ENCODE data around the gene SSH2.
A peak's percentile ranks its signal among the peaks of the same experiment; 100 is the strongest.
"Not testable (repeated sequence)": the region's sequence is repeated elsewhere in the genome, so short reads cannot be mapped to it uniquely, and the experiment has no call there.

The SSH2 gene

DNA sequence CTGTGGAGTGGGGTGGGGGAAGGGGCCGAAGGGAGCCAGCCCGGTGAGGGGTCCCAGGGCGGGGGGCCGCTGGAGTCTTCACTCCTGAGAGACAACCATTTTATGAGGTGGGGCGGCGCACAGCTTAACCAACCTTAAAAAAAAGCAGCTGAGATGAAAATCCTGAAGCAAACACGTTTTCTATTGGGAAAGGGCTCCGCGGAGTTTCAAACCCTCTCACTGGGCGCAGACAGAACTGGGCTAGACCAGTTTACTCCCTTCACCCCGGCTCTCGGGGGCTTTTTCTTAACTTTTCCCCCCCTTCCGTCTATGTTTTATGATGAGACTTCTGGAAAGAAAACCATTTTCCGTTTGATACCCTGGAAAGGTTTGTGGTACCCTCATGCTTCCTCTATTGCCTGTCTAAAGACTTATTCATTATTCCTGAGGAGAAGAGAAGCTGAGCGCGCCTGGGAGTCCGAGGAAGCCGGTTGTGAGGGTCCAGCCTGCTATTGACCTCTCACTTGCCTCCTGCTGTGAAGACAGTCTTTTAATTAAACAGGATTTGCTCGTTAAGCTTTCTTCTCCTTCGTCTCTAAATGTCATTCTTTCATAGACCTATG, 482 bp upstream of the SSH2 start:
- no peak for DNase-seq

DNA sequence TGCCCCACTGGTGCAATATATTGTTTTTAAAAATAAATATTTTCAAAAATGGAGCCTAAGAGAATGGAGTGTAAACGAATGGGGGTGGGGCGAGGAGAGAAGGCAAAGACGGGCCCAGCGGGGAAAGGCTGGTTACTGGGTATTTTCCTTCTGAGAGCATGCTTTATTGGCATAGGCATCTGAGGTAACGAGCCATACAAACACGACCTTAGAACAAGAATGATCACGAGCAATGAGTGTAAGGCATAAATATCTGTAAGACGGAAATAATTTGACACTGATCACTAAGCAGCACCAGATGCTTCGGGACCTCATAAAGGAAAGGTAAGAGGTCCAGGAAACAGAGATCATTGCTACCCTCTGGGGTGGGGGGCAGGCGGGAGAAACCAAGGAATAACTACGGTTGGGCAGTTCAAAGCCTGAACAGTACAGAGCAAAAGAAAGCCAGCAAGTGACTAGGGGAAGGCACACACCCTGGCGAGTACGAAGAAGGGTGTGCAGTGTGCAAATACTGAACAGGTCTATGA, 959 bp downstream of the SSH2 start:
- DNase-seq: peak; percentile 11

DNA sequence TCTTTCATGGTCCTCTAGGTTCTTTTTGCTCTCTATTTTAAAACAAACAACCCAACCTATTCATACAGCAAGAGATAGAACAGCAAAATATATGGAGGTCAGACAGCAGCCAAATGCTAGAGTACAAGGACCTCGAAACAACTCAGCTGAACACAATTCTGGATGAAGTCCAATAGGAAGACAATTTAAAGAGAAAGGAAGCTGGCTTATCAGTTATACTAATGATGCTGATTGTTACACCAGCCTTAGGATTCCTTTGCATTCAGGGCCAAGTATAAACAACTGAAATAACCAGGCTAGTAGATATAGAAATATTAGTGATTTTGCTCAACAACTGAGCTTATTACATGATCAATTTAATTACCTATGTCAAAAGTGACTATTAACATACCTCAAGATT, 2.5 kb downstream of the SSH2 start:
- DNase-seq: no peak

DNA sequence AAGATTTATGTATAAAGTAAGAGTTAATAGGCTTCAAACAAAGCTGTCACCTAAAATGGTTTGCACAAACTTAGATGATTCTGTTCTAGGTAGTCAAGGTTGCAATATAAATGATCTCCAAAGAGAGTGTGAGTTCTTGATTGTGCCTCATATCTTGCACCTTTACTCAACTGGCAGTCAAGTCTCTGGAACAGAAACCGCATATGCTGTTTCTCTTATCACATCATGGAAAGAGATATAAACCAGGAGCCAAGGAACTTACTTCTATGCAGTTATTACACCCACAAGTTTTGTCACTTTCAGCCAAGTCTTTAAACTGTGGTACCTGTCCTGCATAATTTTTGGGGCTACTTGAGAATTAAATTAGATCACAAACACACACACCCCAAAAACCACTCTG, 5.2 kb downstream of the SSH2 start:
- DNase-seq: no peak

DNA sequence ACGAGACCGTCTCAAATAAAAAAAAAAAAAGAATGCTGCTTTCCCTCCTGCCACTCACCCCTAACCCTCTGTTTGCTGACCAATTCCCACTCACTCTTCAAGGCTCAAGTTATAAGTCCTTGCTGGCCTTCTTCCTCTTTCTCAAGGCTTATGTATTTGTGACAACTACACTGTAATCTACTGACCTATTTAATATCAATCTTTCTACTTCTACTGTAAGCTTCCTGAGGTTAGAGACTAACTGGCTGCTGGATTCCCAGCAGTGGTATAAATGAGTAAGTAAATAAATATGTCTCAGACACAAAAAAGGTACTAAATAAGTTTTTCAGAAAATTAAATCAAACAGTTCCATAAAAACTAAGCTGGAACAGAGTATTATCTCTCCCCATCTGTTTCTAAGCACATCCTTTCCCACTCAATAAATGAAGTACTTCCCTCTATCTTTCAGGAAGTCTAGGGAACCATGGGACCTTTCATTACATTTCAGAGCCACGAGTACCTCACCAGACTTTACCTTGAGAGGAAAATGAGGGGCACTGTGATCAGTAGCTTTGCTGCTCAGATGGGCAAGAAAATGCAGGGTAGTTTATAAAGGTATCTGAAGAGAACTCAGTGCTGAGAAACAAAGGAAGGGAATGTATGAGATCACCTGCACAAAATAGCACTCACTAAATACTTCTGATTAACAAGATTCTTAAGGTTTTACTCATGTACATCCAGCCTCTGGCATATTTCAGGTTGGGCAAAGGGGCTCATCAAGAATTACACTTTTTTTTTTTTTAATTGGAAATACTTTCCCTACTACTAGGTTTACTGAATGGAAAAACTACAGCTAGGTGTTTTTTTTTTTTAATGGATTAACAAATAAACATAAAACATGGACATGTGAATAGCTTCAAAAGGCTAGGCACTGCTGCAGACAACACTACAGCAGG, 10.8 kb downstream of the SSH2 start:
- no peak for DNase-seq

DNA sequence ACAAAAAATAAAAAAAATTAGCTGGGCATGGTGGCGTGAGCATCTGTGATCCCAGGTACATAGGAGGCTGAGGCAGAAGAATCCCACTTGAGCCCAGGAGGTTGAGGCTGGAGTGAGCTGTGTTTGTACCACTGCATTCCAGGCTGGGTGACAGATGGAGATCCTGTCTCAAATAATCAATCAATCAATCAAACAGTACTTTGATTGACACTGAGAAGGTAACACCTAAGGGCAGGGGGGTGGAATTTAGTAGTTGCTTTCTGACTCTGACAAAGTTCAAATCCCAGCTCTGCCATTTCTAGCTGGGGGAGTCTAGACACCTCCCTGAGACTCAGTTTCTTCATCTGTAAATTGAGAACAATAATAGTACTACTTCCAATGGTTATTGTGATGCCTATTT, 12.0 kb downstream of the SSH2 start:
- DNase-seq: no peak

DNA sequence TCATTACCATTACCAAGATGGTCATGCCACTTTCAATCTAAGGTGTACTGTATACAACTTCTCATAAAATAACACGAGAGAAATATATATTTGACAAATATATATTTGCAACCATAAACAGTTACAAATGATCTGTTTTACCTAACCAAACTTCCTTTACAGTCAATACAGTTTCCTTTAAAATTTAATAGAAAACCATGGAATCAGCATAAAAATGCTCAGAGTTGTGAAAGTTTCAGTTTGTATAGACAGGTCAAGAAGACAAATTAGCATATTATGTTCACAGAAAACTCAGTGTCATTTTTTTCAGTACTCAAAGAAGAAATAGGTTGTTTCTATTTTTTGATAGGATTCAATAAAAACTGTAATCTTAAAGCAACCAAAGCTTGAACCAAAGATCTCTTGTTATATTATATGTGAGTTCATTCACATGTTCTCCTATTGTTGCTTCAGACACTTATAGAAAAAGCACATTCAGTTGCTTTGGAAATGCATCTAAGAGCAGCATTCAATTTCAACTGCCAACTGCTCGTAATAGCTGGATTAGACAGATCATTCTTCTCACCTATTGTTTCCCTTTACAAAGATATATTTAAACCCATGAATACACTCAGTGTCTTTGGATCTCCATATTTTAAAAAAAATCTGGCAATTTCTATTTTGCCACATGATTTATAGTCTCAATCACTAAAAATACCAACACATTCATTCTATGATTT, 15.1 kb downstream of the SSH2 start:
- no peak for DNase-seq

DNA sequence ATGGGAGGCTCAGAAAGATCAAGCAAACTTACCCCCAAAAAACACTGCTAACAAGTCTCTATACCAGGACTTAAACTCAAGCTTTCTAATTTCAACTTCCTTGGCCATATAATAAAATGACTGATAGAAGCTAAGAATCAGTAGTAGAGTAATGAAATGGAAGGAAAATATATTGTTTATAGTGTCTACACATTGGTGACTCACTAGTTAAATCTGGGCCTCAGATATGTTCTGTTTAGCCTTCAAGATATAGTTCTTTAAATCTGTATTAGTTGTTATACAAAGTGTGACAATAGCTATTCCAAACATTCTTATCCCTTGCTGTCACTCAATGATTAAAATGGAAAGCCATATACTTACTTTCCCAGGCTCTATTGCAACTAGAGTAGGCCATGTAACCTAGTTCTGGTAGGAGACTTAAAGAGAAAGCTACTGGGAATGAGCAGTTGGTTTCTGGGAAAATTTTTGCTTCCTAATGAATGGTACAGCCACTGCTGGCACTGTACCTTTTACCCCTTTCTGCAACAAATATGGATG, 18.3 kb downstream of the SSH2 start:
- DNase-seq: no peak

DNA sequence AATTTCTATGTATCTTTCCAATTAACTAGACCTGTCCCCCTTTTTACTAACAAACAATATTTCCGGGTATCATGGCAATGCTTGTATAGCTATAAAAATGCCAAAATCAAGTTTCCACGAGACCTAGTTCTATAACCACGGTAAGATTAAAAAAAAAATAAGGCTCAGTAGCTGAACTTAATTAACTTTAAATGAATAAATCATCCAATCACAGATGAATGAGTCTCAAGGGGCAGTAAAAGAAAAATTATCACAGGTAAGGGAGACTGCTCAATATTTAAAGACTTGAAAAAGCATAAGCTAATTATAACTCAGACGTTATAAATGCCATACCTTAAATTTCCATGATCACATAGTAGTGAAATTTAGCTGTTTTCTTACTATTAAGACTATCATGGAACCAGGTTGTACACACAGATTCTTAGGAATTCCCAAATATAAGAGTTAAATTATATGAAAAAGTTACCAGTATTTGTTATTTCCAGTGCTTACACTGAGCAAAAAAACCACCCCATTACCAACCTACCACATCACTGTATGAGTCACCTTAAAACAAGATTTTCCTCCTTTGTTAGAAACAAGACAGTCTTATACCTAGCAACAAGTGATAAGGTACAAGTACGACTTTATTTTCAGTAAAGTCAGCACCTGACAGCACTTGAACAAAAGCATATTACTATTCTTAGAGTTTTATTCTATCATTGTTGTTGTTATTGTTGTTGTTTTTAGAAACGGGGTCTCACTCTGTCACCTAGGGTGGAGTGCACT, 20.6 kb downstream of the SSH2 start:
- DNase-seq: no peak

DNA sequence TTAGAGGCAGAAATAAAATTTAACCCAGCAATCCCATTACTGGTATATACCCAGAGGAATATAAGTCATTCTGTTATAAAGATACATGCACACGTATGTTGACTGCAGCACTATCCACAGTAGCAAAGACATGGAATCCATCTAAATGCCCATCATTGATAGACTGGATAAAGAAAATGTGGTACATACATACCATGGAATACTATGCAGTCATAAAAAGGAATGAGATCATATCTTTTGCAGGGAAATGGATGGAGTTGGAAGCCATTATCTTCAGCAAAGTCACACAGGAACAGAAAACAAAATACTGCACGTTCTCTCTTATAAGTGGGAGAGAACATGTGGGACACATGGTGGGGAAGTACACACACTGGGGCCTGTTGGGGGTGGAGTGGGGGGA, 23.1 kb downstream of the SSH2 start:
- no peak for DNase-seq

DNA sequence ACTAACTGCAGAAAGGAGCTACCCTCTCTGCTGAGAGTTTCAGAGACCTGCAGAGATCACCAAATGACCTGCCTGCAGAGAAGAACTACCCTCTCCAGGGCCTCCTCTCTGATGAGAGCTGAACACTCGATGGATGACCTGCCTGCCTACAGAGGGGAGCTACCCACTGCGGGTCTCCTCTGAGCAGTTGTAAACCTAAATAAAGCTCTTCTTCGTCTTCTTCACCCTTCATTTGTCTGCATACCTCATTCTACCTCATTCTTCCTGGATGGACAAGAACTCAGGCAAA, 24.2 kb downstream of the SSH2 start:
- DNase-seq: no peak

DNA sequence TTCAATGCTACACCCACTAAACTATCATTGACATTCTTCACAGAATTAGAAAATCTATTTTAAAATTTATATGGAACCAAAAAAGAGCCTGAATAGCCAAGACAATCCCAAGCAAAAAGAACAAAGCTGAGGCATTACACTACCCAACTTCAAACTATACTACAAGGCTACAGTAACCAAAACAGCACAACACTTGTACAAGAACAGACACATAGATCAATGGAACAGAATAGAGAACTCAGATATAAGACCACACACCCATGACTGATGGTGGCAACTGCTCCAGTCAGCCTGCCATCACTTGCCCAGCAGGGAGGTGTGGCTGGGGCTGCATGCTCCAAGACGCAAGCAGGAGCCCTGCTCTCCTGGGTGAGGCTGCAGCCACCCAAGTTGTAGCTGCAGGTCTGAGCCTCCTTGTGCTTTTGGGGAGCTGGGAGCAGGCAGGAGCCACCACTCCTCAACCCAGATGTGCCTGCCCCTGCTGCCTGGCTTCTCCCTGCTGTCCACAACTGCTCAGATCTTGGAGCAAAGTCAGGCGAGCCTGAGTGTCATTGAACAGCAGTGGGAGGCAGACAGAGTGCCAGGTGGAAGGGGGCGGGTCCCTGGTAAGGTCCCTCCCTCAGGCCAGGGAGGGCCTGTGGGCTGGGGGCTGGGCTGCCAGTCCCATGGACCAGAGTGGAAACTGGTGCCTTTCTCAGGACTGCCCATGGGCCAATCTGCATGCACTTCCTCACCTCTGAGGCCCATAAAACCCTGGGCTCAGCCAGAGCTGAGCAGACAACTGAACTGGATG, 24.7 kb downstream of the SSH2 start:
- DNase-seq: no peak

DNA sequence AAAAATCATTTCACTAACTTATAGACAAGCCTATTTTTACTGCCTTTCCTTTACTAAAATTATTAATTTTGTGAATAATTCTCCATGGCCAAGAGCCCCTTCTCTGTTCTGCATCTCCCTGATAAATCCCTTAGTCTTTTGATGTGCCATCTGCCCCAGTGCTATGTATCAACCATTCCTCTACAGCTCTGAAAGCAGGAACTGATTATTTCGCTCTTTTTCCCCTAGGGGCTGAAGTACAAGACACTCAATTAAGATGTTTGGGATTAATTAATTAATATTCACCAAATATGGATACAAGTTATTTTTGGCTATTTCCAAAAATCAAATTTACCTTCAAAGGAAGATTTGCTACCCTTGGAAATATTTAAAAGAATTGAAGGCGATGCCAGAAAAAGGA, 26.6 kb downstream of the SSH2 start:
- DNase-seq: no peak

DNA sequence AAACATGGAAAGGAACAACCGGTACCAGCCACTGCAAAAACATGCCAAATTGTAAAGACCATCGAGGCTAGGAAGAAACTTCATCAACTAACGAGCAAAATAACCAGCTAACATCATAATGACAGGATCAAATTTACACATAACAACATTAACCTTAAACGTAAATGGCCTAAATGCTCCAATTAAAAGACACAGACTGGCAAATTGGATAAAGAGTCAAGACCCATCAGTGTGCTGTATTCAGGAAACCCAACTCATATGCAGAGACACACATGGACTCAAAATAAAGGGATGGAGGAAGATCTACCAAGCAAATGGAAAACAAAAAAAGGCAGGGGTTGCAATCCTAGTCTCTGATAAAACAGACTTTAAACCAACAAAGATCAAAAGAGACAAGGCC, 32.9 kb downstream of the SSH2 start:
- DNase-seq: not testable (repeated sequence)

DNA sequence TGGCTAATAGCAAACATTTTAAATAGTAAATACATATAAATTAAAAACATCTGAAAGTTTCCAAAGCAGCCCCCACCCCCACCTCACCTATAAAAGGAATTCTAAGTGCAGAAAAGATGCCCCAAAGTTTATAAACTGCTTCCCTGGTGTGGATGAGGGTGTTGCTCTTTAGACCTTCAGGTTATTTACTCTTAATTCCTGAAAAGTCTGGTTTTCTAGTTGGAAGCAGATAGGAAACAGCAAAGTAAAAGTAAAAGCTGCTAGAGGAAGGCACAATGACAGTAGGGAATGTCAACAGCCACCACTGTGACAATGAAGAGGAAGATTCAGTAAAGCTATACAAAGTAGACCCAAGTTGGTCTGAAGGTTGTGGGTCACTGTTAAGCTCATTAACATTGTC, 37.8 kb downstream of the SSH2 start:
- no peak for DNase-seq

DNA sequence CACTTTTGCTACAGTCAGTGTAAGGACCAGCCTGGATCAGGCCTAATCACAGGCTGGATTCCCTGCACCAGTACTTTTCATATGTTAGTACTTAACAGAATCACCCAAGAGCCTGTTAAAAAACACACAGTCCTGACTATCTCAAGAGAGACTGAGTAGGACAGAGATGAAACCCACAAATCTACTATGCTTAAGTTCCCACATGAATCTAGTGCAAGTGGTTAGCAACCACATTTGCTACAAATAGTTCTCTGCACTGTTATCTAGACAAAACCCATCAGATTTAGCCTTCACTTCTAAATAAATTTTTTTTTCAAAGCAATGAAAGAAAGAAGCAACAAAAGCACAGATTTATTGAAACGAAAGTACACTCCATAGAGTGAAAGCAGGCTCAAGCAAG, 38.9 kb downstream of the SSH2 start:
- DNase-seq: no peak

DNA sequence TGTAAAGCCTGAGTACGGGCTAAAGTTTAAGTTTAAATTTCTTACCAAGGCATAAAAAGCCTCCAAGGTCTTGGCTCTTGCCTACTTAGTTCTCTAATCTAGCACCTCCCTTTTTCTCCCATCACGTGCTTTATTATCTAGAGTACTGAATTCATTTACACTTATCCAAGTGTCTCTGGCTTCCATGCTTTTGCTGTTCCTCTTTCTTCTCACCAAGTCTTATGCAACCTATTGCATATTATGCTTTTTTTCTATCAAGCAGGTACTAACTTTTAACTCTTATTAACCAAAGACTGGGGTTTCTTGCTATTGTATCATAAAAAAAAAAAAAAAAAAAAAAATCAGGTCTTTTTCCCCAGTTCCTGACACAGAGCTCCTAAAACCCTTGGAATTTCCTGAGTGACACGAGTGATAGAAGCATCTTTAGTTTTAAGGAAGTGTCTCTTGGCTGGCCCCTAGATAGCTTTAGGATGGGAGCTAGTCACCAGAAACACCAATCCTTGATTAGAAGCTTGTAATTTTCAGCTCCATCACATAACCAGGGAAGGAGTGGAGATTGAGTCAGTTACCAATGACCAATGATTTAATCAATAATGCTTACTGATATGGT, 44.9 kb downstream of the SSH2 start:
- no peak for DNase-seq

DNA sequence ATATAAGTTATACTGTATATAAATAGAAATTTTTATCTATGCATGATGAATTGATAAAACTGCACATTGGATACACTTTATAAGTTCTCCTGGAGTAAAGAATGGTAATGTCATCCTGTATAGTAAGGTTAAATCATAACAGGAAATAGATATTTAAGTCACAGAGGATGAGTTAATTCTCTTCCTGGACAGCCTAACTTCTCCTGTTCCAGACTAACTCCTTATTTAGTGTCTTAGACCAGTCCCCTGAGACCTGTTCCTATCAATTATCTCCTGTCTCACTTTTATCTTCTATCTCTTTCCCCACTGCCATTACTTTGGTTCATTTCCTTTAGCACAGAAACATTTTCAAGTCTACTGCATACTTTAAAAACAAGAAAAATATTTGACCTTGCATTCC, 46.5 kb downstream of the SSH2 start:
- no peak for DNase-seq

DNA sequence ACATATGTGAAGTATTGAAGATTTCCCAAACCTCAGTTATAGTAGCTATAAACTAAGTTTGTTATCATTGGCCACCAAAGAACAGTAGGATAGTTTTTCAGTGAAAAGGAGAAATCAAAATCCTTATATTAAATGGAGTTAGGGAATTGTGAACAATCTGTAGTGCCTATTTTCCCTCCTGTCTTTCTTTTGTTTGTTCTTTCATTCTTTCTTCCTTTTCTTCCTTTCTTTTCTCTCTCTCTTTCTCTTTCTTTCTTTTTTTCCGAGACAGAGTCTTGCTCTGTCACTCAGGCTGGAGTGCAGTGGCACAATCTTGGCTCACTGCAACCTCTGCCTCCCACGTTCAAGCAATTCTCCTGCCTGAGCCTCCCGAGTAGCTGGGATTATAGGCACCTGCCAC, 48.8 kb downstream of the SSH2 start:
- DNase-seq: no peak

DNA sequence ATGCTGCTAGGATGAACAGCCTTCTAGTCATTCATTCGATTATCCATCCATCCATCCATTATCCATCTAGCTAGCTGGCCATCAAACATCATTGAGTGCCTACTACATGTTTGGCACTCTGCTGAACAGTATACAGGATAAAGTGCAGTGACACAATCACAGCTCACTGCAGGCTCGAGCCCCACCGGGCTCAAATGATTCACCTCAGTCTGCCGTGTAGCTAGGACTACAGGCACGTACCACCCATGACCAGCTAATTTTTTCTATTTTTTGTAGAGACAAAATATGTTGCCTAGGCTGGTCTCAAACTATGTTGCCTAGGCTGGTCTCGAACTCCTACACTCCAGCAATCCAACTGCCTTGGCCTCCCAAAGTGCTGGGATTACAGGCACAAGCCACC, 50.0 kb downstream of the SSH2 start:
- no peak for DNase-seq

DNA sequence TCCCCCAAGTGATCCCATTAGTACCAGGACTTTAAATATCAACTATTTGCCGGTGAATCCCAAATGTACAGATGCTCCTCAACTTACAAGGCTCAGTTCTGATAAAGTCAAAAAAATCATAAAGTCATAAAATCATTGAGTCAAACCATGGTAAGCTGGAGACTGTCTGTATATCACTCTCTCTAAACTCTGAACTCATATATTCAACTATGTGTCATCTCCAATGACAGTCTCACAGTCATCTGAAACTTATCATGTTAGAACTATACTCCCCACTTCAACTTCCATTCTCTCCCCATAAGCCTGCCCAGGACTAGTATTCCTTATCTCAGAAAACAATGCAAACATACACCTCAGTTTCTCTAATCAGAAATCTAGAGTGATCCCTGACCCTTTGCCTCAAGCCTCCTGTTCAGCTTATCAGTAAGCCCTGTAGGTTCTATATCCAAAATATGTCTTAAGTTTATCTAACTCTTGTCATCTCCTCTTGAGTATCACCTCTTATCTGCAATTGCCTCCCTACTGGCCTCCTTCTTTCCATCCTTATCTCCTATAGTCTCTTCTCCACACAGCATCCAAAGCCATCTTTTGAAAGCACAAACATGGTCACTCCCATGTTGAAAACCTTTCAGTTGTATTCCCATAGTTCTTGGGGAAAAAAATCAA, 55.0 kb downstream of the SSH2 start:
- DNase-seq: no peak

Measured in NCI-H774 (cell line).